ENCODE measurements around the gene NPTXR. TPM values are rescaled to one million over a fixed set of nuclear protein-coding genes. Genes with fewer than 3 reads are reported as not detected.

Gene NPTXR
- polyA plus RNA-seq, 1 of the 3 experiments (the other 2 are of a cell fraction) = 1.2 TPM

DNA sequence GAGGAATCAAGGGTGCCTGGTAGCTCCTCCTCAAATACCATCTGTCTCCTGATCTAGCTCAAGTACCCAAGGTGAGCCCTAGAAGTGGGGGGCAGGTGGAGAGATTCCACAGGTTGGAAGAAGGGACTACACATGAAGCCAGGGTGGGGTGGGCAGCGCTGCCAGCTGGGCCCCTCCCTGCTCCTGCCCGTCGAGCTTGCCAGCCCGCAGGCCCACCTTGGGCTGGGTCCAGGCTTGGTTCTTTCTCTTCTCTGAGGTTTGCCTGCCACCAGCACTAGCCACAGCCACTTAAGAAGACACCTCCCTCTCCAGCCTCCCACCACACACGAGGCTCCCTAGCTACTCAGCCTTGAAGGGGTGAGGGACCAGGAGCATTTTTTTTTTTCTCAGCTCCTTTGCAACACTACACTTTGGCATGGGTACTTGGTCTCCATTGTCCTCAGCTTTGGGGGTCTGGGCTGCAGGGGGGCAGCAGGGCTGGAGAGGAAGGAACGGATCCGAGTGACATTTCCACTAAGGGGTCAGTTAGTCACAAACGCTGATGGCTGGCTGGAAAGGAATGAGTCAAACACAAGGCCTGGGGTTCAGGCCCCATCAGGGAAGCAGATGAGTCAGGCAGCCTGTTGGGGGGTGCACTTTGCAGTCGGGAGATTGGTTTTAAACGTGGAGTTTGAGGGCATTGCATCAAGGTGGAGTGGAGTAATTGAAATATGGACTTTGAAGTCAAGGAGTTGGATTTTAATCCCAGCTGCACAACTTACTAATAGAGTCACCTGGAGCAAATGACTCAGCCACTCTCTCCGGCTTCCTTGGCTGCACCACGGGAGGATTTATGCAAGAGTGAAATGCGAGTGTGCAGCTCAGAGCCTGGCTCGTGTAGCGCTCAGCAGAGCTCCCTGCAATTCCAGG, 7.4 kb upstream of the NPTXR start:
- Histone ChIP-seq H2AFZ (ENCODE audit: low read depth) (no peak overlapping the region), H3K4me3 (ENCODE audit: low read depth in 2 of 2, low read length in 1 of 2) (no peak overlapping the region), H3K9me3 (no peaks in the 10 kb centered on the region), H3K27ac (ENCODE audit: low read depth in 2 of 2, low read length in 1 of 2) (no peak overlapping the region), H3F3A (replicated peaks; ENCODE audit: insufficient read depth) (no peaks in the 10 kb centered on the region), H3K79me2 (ENCODE audit: insufficient read depth) (no peaks in the 10 kb centered on the region), H3K4me2 (no peak overlapping the region), H3K9me2 (no peaks in the 10 kb centered on the region), H3K9ac (no peak overlapping the region), H3K36me3 (replicated peaks in 1 of 2; ENCODE audit: control insufficient read depth in 1 of 2, insufficient read depth in 2 of 2, low read length in 1 of 2) (no peaks in the 10 kb centered on the region), H4K20me1 (ENCODE audit: insufficient read depth) (no peaks in the 10 kb centered on the region), H3K4me1 (ENCODE audit: control insufficient read depth in 1 of 2, insufficient read depth in 2 of 2, low read depth in 1 of 2, low read length in 1 of 2) (peaks cover 0 to 3% of the 10 kb centered on the region in 2 experiments; a peak in 2 of 4 replicates), H3K27me3 (ENCODE audit: insufficient read depth) (no peaks in the 10 kb centered on the region)
- TF ChIP-seq TEAD4 (IDR thresholded peaks at IDR 0.05; ENCODE audit: borderline replicate concordance, insufficient read depth) = no peak
- TF ChIP-seq SMC3 (IDR thresholded peaks at IDR 0.05; ENCODE audit: low read depth, low read length) = no peak
- TF ChIP-seq SIN3A (IDR thresholded peaks at IDR 0.05; ENCODE audit: borderline replicate concordance, low read depth, low read length) = no peak
- POLR2A ChIA-PET = no interaction called here
- no peak for DNase-seq
- WGBS (ENCODE audit: low lambda C conversion rate) = 21% methylated on average over 6 of the region's 15 CpGs
- CTCF ChIA-PET = interaction anchor here (0.9 kb wide), 2 partner anchors 18 to 85 kb away, joined by 3 read pairs; no protein-coding TSS in a partner anchor

- H3K4me2 ChIP-seq = no peak overlapping the region
- no peaks in the 10 kb centered on the region for H3F3A ChIP-seq (replicated peaks; ENCODE audit: insufficient read depth)
- no peak overlapping the region for H3K27ac ChIP-seq (ENCODE audit: low read depth in 2 of 2, low read length in 1 of 2)
These were observed 6.6 kb upstream of the NPTXR start for GRCh38 chr22:38850399-38850798.

More at GRCh38 chr22:38850399-38850798, 6.6 kb upstream of the NPTXR start:
- H3K36me3 ChIP-seq (replicated peaks in 1 of 2; ENCODE audit: control insufficient read depth in 1 of 2, insufficient read depth in 2 of 2, low read length in 1 of 2) = no peaks in the 10 kb centered on the region
- no CpG with 5 or more reads among the region's 2 CpGs for whole genome bisulfite sequencing (ENCODE audit: low lambda C conversion rate)
- CTCF ChIA-PET = interaction anchor here (0.9 to 1.1 kb wide), 3 partner anchors 19 to 84 kb away, joined by 3 to 5 read pairs (median 3); no protein-coding TSS in a partner anchor
- POLR2A ChIA-PET = no interaction called here
- no peaks in the 10 kb centered on the region for H3K9me2 ChIP-seq
- H2AFZ ChIP-seq (ENCODE audit: low read depth) = no peak overlapping the region
- no peaks in the 10 kb centered on the region for H3K27me3 ChIP-seq (ENCODE audit: insufficient read depth)
- no peak overlapping the region for H3K4me3 ChIP-seq (ENCODE audit: low read depth in 2 of 2, low read length in 1 of 2)
- no peaks in the 10 kb centered on the region for H3K79me2 ChIP-seq (ENCODE audit: insufficient read depth)
- TF ChIP-seq FOSL2 (IDR thresholded peaks at IDR 0.05; ENCODE audit: borderline replicate concordance, low read depth) (no peak), EZH2phosphoT487 (IDR thresholded peaks at IDR 0.05; ENCODE audit: borderline replicate concordance, low read depth) (no peak), YY1 (IDR thresholded peaks at IDR 0.05; ENCODE audit: low read depth) (no peak), FOXM1 (IDR thresholded peaks at IDR 0.05; ENCODE audit: low read depth) (no peak), MEF2A (IDR thresholded peaks at IDR 0.05; ENCODE audit: borderline replicate concordance, low read depth) (no peak), MXI1 (IDR thresholded peaks at IDR 0.05; ENCODE audit: low read depth, low read length) (no peak), USF1 (IDR thresholded peaks at IDR 0.05; ENCODE audit: borderline replicate concordance, low read depth) (no peak), RFX5 (IDR thresholded peaks at IDR 0.05; ENCODE audit: low read length) (no peak)
- TF ChIP-seq, protein P1, sequence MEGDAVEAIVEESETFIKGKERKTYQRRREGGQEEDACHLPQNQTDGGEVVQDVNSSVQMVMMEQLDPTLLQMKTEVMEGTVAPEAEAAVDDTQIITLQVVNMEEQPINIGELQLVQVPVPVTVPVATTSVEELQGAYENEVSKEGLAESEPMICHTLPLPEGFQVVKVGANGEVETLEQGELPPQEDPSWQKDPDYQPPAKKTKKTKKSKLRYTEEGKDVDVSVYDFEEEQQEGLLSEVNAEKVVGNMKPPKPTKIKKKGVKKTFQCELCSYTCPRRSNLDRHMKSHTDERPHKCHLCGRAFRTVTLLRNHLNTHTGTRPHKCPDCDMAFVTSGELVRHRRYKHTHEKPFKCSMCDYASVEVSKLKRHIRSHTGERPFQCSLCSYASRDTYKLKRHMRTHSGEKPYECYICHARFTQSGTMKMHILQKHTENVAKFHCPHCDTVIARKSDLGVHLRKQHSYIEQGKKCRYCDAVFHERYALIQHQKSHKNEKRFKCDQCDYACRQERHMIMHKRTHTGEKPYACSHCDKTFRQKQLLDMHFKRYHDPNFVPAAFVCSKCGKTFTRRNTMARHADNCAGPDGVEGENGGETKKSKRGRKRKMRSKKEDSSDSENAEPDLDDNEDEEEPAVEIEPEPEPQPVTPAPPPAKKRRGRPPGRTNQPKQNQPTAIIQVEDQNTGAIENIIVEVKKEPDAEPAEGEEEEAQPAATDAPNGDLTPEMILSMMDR (IDR thresholded peaks at IDR 0.05) = no peak
- H3K9me3 ChIP-seq = no peaks in the 10 kb centered on the region
- no peak for DNase-seq
- H4K20me1 ChIP-seq (ENCODE audit: insufficient read depth) = no peaks in the 10 kb centered on the region
- H3K9ac ChIP-seq = no peak overlapping the region
- peaks cover 0 to 3% of the 10 kb centered on the region in 2 experiments; a peak in 2 of 4 replicates for H3K4me1 ChIP-seq (ENCODE audit: control insufficient read depth in 1 of 2, insufficient read depth in 2 of 2, low read depth in 1 of 2, low read length in 1 of 2)

All from SK-N-SH (cell line).